Smooth muscle cell (in vitro differentiated cells): ENCODE measurements around the gene PRCD. TPM values are rescaled to one million over a fixed set of nuclear protein-coding genes. Genes with fewer than 3 reads are reported as not detected.

Experiments
- DNase-seq: peaks from one replicate; lab custom pipeline; 2025; ENCODE audit not compliant: unreplicated experiment; lab: John Stamatoyannopoulos, UW
- H2AFZ ChIP-seq: fragments of 200-600 bp; sonication (generic); 2 replicates; pipeline ENCODE4 v1.6.0; 2016; ENCODE audit warnings: antibody characterized with exemption, low read depth, mild to moderate bottlenecking
- H3F3A ChIP-seq: fragments of 200-600 bp; sonication (generic); 2 replicates; pipeline ENCODE4 v1.6.0; 2017; ENCODE audit warnings: antibody characterized with exemption, low read depth
- H3K27ac ChIP-seq: fragments of 200-600 bp; sonication (generic); 2 replicates; pipeline ENCODE4 v1.5.1; 2016; ENCODE audit warnings: low read depth, mild to moderate bottlenecking
- H3K27me3 ChIP-seq: fragments of 200-600 bp; sonication (generic); 2 replicates; pipeline ENCODE4 v1.6.1; 2016; ENCODE audit warnings: low read depth, mild to moderate bottlenecking
- H3K36me3 ChIP-seq: fragments of 200-600 bp; sonication (generic); 2 replicates; pipeline ENCODE4 v1.5.1; 2016; ENCODE audit warnings: low read depth
- H3K4me1 ChIP-seq: fragments of 200-600 bp; sonication (generic); 2 replicates; pipeline ENCODE4 v1.5.1; 2016; ENCODE audit warnings: low read depth
- H3K4me2 ChIP-seq: fragments of 200-600 bp; sonication (generic); 2 replicates; pipeline ENCODE4 v1.6.0; 2016; ENCODE audit warnings: mild to moderate bottlenecking
- H3K4me3 ChIP-seq: fragments of 200-600 bp; sonication (generic); 2 replicates; pipeline ENCODE4 v1.5.1; 2016; ENCODE audit warnings: mild to moderate bottlenecking
- H3K79me2 ChIP-seq: fragments of 200-600 bp; sonication (generic); 2 replicates; pipeline ENCODE4 v1.6.0; 2016; ENCODE audit warnings: low read depth, mild to moderate bottlenecking
- H3K9ac ChIP-seq: fragments of 200-600 bp; sonication (generic); 2 replicates; pipeline ENCODE4 v1.6.0; 2016; ENCODE audit warnings: low read depth
- H3K9me3 ChIP-seq: fragments of 200-600 bp; sonication (generic); replicated peaks from 2 replicates; pipeline ENCODE4 v1.5.1; 2016; ENCODE audit warnings: low read depth
- H4K20me1 ChIP-seq: fragments of 200-600 bp; sonication (generic); 2 replicates; pipeline ENCODE4 v1.6.0; 2016; ENCODE audit warnings: low read depth
- WGBS: methylation state at CpG from one replicate; pipeline ENCODE4 v1.1.7; 2016; ENCODE audit warnings: low lambda C conversion rate; 5-methylcytosine and 5-hydroxymethylcytosine counted together
- polyA plus RNA-seq: library from polyadenylated mRNA; unstranded; fragments of >200 nt; fragmentation: Nextera tagmentation; extraction: Ambion mirVana; gene quantifications from 2 replicates; pipeline ENCODE4 v1.2.1, GENCODE V29; 2016
- total RNA-seq: library from RNA; depleted of rRNA; stranded (reverse); fragments of >200 nt; gene quantifications from 2 replicates; pipeline ENCODE4 v1.2.3, GENCODE V29; 2014
- TF ChIP-seq, protein P1 (sequence below): fragments of 200-600 bp; sonication (generic); IDR thresholded peaks from 2 replicates; pipeline ENCODE4 v1.5.1; 2017; ENCODE audit warnings: borderline replicate concordance, mild to moderate bottlenecking, antibody characterized with exemption; ENCODE audit not compliant: insufficient read depth, poor library complexity, severe bottlenecking

PRCD gene
- total and polyA plus RNA-seq, 2 experiments from 2014 or later: 0.31 to 5.8 TPM

GRCh38 chr17:76540381-76541300, 797 bp downstream of the PRCD start:
- Histone ChIP-seq H3K79me2 (no peaks in the 10 kb centered on the region), H2AFZ (no peak overlapping the region), H4K20me1 (no peaks in the 10 kb centered on the region), H3K27ac (no peak overlapping the region), H3K27me3 (no peaks in the 10 kb centered on the region), H3K4me3 (peak overlapping the region; percentile 40), H3K9ac (no peak overlapping the region), H3F3A (peaks cover 6% of the 10 kb centered on the region), H3K9me3 (no peaks in the 10 kb centered on the region), H3K4me1 (peaks cover 25% of the 10 kb centered on the region), H3K4me2 (peak overlapping the region; percentile 84), H3K36me3 (no peaks in the 10 kb centered on the region)
- WGBS: 11% methylated on average over 27 of the region's 27 CpGs
- DNase-seq: peak; percentile 61
- TF ChIP-seq, protein P1, sequence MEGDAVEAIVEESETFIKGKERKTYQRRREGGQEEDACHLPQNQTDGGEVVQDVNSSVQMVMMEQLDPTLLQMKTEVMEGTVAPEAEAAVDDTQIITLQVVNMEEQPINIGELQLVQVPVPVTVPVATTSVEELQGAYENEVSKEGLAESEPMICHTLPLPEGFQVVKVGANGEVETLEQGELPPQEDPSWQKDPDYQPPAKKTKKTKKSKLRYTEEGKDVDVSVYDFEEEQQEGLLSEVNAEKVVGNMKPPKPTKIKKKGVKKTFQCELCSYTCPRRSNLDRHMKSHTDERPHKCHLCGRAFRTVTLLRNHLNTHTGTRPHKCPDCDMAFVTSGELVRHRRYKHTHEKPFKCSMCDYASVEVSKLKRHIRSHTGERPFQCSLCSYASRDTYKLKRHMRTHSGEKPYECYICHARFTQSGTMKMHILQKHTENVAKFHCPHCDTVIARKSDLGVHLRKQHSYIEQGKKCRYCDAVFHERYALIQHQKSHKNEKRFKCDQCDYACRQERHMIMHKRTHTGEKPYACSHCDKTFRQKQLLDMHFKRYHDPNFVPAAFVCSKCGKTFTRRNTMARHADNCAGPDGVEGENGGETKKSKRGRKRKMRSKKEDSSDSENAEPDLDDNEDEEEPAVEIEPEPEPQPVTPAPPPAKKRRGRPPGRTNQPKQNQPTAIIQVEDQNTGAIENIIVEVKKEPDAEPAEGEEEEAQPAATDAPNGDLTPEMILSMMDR: no peak

- H3F3A ChIP-seq: peaks cover 6% of the 10 kb centered on the region
- no peak overlapping the region for H3K4me2 ChIP-seq
- H3K27ac ChIP-seq: no peak overlapping the region
- no peaks in the 10 kb centered on the region for H3K36me3 ChIP-seq
- no peaks in the 10 kb centered on the region for H3K9me3 ChIP-seq
- no peak overlapping the region for H3K9ac ChIP-seq
- H3K27me3 ChIP-seq: no peaks in the 10 kb centered on the region
- no peak for DNase-seq
- H3K4me1 ChIP-seq: peaks cover 27% of the 10 kb centered on the region
- no peaks in the 10 kb centered on the region for H4K20me1 ChIP-seq
- no peak overlapping the region for H2AFZ ChIP-seq
- H3K4me3 ChIP-seq: no peak overlapping the region
- TF ChIP-seq, protein P1: no peak
- no peaks in the 10 kb centered on the region for H3K79me2 ChIP-seq
- 88% methylated on average over 10 of the region's 10 CpGs for WGBS
These were observed 2.1 kb downstream of the PRCD start for GRCh38 chr17:76541739-76542454.

DNA sequence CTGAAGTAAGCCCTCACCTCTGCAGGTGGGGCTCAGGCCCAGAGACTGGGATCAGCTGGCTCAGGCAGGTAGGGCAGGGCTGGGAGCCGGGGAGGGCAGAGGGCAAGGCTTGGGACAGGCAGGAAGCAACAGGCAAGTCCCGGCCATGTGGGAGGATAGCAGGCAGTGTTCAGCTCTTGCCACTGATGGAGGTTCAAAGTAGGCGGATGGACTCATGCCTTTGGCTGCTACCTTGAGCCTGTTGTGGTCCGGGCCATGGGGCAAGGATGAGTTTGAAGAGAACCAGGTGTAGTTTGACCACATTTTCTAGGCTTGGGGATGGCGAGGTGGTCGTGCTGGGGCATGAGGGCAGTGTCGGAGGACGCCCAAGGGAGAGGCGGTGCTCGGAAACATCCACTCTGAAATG, 2.7 kb downstream of the PRCD start:
- no peaks in the 10 kb centered on the region for H3K9me3 ChIP-seq
- peaks cover 27% of the 10 kb centered on the region for H3K4me1 ChIP-seq
- H3K27ac ChIP-seq: no peak overlapping the region
- no peak for DNase-seq
- H3K27me3 ChIP-seq: no peaks in the 10 kb centered on the region
- H3K4me2 ChIP-seq: no peak overlapping the region
- no peak overlapping the region for H2AFZ ChIP-seq
- H3K4me3 ChIP-seq: no peak overlapping the region
- WGBS: 88% methylated on average over 10 of the region's 10 CpGs
- H3K36me3 ChIP-seq: no peaks in the 10 kb centered on the region
- TF ChIP-seq, protein P1: no peak
- H3F3A ChIP-seq: peaks cover 6% of the 10 kb centered on the region
- no peaks in the 10 kb centered on the region for H3K79me2 ChIP-seq
- H3K9ac ChIP-seq: no peak overlapping the region
- H4K20me1 ChIP-seq: no peaks in the 10 kb centered on the region
